Gastroesophageal sphincter (tissue), 3 donors: ENCODE measurements around the gene CPNE6.

Experiments used
- POLR2A ChIP-seq, 2 donors: fragments of 450-650 bp; IDR thresholded peaks; one replicate each; pipeline ENCODE4 v1.6.1; 2017; ENCODE audit warnings: antibody characterized with exemption in 2 of 2, mild to moderate bottlenecking in 2 of 2, moderate library complexity in 1 of 2
- TF ChIP-seq, protein P1 (sequence below), 4 experiments: fragments of 200-600 bp in 2 of 4; fragments of 450-650 bp in 2 of 4; sonication (generic) in 1 of 4; IDR thresholded peaks; one replicate each; pipeline ENCODE4 v1.5.1; 2017 to 2019; ENCODE audit warnings: antibody characterized with exemption in 4 of 4, mild to moderate bottlenecking in 2 of 4, moderate library complexity in 2 of 4

DNA sequence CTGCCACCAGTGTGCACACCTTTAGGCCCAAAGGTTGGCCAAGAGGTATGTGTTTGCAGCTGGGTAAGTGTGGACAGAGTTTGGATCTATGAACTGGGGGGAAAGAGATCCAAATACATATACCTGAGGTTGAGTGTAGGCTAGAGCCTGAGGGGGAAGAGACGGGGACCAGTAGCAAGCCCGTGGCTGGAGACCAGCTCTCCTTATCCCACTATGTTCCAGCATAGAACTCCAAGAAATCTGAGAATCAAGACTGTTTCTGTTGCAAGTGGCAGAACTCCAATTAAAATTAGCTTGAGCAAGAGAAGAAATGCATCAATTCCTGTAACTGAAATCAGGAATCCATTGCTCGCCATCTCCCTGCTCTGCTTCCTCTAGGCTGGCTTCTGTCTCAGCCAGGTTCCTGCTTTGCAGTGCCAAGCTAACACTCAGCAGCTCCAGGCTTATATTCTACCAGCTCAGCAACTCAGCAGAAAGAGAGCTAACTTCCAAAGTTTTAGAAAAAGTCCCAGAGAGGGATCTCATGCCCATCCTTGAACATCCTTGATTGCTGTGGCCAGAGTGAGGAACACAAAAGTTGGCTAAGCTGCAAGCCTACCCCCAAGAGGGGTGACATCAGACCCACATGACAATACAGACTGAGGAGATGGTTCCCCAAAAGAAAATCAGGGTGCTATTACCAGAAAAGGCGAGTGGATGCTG, 21.3 kb downstream of the CPNE6 start:
- TF ChIP-seq, protein P1, sequence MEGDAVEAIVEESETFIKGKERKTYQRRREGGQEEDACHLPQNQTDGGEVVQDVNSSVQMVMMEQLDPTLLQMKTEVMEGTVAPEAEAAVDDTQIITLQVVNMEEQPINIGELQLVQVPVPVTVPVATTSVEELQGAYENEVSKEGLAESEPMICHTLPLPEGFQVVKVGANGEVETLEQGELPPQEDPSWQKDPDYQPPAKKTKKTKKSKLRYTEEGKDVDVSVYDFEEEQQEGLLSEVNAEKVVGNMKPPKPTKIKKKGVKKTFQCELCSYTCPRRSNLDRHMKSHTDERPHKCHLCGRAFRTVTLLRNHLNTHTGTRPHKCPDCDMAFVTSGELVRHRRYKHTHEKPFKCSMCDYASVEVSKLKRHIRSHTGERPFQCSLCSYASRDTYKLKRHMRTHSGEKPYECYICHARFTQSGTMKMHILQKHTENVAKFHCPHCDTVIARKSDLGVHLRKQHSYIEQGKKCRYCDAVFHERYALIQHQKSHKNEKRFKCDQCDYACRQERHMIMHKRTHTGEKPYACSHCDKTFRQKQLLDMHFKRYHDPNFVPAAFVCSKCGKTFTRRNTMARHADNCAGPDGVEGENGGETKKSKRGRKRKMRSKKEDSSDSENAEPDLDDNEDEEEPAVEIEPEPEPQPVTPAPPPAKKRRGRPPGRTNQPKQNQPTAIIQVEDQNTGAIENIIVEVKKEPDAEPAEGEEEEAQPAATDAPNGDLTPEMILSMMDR (IDR thresholded peaks at IDR 0.05) = no peak
- TF ChIP-seq POLR2A (IDR thresholded peaks at IDR 0.05) = no peak
